Fibroblast of skin of left biceps (primary cell): ENCODE measurements around the gene RFTN1.

Experiments used
- DNase-seq, 2 experiments: peaks; one replicate each; pipeline ENCODE4 v3.0.0-alpha.2; 2013; ENCODE audit warnings: low read depth in 2 of 2

RFTN1 gene

GRCh38 chr3:16513141-16514020 lies at the start of gene RFTN1:
RFTN1 (minus strand) TSS chr3:16513699; CDS start chr3:16493869, 19,830 bp downstream.
- peak in 1 of 2 experiments; percentile 34 for DNase-seq

GRCh38 chr3:16559653-16560365 lies 46.3 kb upstream of the RFTN1 start:
- DNase-seq: no peak

- DNase-seq: no peak
These were observed 40.6 kb upstream of the RFTN1 start for GRCh38 chr3:16554126-16554525.

- DNase-seq: no peak
These were observed 39.3 kb upstream of the RFTN1 start for GRCh38 chr3:16552757-16553156.

GRCh38 chr3:16551342-16551976 lies 38.0 kb upstream of the RFTN1 start:
- DNase-seq: no peak

- DNase-seq: peak; percentile 71 to 74
These were observed 37.3 kb upstream of the RFTN1 start for GRCh38 chr3:16550676-16551341.

GRCh38 chr3:16550305-16550675 lies 36.8 kb upstream of the RFTN1 start:
- no peak for DNase-seq

- no peak for DNase-seq
These were observed 35.2 kb upstream of the RFTN1 start for GRCh38 chr3:16548721-16549120.

- no peak for DNase-seq
These were observed 34.3 kb upstream of the RFTN1 start for GRCh38 chr3:16547561-16548357.

- no peak for DNase-seq
These were observed 32.9 kb upstream of the RFTN1 start for GRCh38 chr3:16546186-16547010.

- DNase-seq: no peak
These were observed 32.1 kb upstream of the RFTN1 start for GRCh38 chr3:16545413-16546185.

GRCh38 chr3:16543242-16543864 lies 29.9 kb upstream of the RFTN1 start:
- DNase-seq: no peak

- DNase-seq: no peak
These were observed 25.0 kb upstream of the RFTN1 start for GRCh38 chr3:16538507-16538906.

GRCh38 chr3:16536996-16537395 lies 23.5 kb upstream of the RFTN1 start:
- DNase-seq: no peak

- no peak for DNase-seq
These were observed 22.8 kb upstream of the RFTN1 start for GRCh38 chr3:16536344-16536663.

GRCh38 chr3:16534640-16535262 lies 21.3 kb upstream of the RFTN1 start:
- no peak for DNase-seq

GRCh38 chr3:16533928-16534574 lies 20.6 kb upstream of the RFTN1 start:
- DNase-seq: no peak

- DNase-seq: no peak
These were observed 15.8 kb upstream of the RFTN1 start for GRCh38 chr3:16529264-16529663.
